SHP77 (cell line): ENCODE results near the gene UQCR11.

Source experiments
- DNase-seq, 2 experiments: peaks; one replicate each; lab custom pipeline; 2025; lab: John Stamatoyannopoulos, UW

UQCR11 gene

DNA sequence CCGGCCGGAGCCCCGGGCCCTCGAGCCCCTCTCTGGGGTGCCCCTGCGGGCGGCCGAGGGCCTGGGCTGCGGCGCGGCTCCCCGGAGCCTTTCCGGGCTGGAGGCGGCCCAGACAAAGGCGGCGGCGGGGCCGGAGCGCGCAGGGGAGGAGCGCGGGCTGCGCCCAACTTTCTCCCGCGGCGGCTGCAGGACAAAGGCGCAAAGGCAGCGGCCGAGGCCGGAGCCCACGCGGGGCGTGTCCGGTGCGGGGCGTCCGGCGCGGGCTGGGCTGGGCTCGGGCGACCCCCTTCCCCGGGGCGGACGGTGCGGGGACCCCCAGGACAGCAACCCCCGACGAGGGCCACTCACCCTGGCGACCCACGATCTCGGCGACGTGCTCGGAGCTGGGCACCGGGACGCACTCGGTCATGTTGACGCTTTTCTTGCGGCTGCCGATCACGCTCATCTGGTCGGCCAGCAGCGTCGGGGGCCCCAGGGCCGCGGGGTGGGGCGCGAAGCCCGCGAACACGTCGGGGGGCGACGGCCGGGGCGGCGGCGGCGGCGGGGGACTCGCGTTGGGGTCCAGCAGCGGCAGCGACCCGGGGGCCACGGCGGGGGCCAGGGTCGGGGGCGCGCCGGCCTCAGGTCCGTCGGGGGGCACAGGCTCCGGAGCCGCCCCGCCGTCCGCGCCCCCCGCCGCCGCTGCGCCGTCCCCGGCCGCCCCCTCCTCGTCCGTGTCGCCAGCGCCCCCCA lies 38.0 kb downstream of the UQCR11 start:
- DNase-seq, result no peak

DNA sequence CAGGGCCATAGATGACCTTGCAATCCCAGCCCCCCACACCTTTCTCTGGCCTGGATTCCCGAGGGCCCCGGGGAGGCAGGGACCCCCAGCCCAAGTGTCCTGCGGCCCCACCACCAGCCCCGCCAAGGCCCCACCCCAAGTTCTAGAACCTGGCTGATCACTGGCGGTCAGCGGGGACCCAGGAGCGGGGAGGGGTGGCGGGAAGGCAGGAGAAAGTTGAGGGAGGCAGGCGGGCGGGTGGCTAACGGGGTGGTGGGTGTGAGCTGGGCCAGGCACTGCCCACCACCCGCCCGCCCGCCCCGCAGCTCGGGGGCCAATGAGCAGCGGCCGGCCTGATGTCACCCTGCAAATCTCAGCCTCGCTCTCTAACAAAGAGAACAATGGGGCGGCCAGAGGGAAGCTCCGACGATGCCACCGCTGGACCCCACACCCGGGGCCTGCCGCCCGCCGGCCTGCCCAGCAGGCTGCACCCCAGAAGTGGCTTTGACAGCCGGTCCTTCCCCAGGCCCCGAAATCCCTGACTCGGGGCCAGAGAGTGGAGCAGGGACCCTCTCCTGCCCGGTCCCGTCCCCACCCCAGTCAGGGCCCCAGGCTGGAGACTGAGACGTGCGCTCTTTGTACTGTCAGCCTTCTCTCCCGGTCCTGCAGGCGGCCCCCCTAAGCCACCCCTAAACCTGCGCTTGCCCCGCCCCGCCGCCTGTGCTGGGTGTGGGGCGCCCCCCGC lies 38.7 kb downstream of the UQCR11 start:
- no peak for DNase-seq

- DNase-seq, result no peak
These were observed 42.0 kb downstream of the UQCR11 start for GRCh38 chr19:1563251-1563650.

DNA sequence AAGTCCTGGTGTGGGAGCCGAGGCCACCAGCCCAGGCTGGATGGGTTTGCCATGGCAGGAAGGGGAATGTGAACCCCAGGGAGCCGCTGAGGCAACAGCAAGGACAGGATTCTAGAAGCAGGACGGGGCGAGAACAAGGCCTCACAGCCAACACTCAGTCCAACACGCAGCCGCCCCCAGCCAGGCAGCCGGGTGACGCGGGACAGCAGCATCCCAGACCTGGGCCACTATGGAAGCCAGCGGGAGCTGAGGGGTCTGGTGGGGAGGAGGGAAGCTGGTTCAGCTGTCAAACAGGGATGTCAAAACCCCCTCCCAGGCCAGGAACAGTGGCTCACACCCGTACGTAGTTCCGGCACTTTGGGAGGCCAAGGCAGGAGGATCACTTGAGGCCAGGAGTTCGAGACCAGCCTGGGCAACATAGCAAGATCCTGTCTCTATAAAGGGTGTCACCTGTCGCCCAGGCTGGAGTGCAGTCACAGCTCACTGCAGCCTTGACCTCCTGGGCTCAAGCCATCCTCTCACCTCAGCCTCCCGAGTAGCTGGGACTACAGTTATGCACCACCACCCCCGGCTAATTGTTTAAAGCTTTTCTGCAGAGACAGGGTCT lies 43.9 kb downstream of the UQCR11 start:
- DNase-seq, result no peak

DNA sequence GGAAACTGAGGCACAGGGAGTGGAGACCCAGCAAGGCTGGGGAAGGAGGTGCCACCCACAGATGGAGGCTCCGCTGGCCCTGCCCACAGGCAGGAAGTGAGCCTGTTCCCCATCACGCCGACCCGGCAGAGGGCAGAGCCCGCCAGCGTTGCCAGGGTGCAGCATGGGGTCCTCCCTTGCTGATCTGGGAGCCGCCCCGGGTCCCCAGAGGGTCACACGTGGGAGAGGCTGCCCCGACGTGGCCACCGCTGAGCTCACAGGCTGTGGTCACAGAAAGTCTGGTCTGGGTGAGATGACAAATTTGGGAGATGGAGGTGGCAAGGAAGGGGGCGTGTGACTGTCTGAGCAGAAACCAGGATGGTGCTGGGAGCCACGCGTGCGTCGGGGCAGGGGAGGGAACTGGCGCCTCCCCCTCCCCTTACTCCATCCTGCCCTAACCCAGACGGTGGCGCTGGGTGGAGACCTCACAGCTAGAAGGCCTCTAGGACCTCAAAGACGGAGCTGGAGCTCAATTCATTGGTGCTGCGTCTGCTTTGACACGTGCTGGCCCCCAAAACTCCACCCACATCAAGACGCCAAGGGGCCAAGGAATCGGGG lies 44.9 kb downstream of the UQCR11 start:
- DNase-seq, result no peak

GRCh38 chr19:1558552-1558951 lies 46.7 kb downstream of the UQCR11 start:
- DNase-seq, result no peak

DNA sequence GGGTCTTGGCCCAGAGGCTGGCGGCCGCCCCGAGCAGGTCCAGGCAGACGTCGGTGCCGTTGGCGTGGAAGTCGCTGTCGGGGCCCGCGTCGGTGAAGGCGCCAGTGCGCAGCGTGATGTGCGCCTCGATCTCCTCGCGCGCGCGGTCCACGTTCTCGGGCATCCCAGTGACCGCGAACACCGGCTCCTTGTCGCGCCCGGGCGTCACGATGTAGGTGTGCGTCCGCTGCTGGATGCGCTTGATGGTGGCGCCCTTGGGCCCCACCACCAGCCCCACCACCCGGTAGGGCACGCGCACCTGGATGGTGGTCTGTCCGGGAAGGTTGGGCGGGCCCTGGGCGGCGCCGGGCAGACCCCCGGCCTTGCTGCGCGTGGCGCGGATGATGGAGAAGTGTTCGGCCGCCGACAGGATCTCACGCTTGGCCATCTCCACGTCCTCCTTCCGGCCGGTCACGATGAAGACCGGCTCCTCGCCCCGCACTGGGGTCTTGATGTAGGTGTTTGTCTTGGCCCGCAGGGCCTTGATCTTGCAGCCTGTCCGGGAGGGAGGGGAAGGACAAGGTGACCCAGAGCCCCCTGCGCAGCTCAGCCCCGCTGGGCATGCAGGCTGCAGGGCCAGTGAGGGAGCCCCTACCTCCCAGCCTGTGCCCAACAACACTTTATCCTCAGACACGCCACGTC lies 48.7 kb downstream of the UQCR11 start:
- no peak for DNase-seq

GRCh38 chr19:1555487-1556389 lies 49.5 kb downstream of the UQCR11 start:
- no peak for DNase-seq

DNA sequence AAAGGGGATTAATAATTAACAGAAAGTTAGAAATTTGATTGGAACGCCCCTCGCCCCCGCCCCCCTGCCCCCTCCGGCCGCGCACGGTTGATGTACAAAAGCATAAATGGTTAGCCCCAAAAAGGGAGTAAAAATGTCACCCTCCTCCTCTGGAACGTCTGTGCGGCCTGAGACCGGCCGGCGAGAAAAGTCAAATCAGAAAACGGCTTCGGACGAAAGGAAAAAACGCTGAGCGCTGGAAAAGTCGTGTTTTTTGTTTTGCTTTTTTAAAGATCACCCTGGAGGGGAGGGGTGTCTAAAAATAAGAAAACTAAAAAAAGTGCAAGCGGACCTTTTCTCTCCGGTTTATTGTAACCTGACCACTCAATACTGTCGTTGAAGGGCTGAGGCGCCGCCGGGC lies 50.3 kb downstream of the UQCR11 start:
- no peak for DNase-seq

- DNase-seq, result no peak
These were observed 51.8 kb downstream of the UQCR11 start for GRCh38 chr19:1553415-1553814.

DNA sequence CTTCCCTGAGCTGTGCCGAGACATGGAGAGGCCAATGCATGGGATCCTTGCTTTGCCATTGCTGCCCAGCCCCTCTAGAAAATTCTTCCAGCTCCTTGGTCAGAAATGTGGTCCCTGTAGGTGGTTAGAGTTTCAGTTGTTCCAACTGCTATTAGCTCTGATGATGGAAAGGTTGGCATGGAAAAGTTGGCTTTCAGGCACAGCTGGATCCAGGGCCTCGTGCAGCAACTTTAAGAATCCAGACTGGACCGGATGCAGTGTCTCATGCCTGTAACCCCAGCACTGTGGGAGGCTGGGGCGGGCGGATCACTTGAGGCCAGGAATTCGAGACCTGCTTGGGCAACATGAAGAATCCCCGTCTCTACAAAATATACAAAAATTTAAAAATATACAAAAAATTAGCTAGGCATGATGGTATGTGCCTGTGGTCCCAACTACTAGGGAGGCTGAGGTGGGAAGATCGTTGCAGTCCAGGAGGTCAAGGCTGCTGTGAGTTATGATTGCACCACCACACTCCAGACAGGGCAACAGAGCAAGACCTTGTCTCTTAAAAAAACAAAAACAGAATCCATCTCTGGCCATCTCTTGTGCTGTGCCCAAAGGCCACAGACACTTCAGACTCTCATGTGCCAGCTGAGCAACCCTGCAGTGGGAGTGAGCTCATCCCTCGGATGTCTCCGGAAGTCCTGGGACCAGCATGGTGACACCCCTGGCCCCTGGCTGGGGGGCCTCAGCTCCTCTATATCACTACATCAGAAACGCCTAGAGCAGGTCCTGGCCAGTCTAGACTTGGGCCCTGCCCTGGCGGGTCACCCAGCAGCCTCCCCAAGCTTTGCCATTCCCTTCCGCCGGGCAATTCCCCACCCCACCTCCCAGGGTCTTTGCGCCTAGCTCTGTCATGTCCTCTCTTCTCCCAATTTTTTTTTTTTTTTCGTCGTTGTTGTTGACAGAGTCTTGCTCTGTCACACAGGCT lies 53.9 kb downstream of the UQCR11 start:
- DNase-seq, result no peak

GRCh38 chr19:1549332-1549945 lies 55.8 kb downstream of the UQCR11 start:
- DNase-seq, result no peak
